Measurements from ENCODE around the gene KCNK6.

The KCNK6 gene

GRCh38 chr19:38359242-38360021 is 39.8 kb downstream of the KCNK6 start:
- H3K27me3 ChIP-seq (ENCODE audit: control insufficient read depth in 3 of 3, insufficient read depth in 3 of 3, low read depth in 1 of 3, low read length in 3 of 3) = peaks cover 0 to 50% (median 25%) of the 10 kb centered on the region in 3 experiments

GRCh38 chr19:38360351-38360750 is 40.7 kb downstream of the KCNK6 start:
- H2AFZ ChIP-seq (ENCODE audit: low read length) = no peak overlapping the region
- H3K4me3 ChIP-seq (ENCODE audit: low read length in 2 of 2) = no peak overlapping the region
- peaks cover 4% of the 10 kb centered on the region in 2 donors for H3K4me1 ChIP-seq (ENCODE audit: control insufficient read depth in 2 of 2, insufficient read depth in 1 of 2, low read depth in 1 of 2, low read length in 2 of 2)
- no peak overlapping the region for H2BK5ac ChIP-seq (ENCODE audit: low read length)
- H2BK15ac ChIP-seq (ENCODE audit: low read length) = no peak overlapping the region
- no peak for DNase-seq (ENCODE audit: low spot score)
- H3K4ac ChIP-seq (ENCODE audit: low read length) = no peak overlapping the region
- H3K9me3 ChIP-seq (replicated peaks in 1 of 2; ENCODE audit: control insufficient read depth in 2 of 2, insufficient read depth in 1 of 2, low read depth in 1 of 2, low read length in 2 of 2) = peaks cover 3 to 4% of the 10 kb centered on the region in 2 donors
- no peaks in the 10 kb centered on the region for H3K36me3 ChIP-seq (replicated peaks in 1 of 2; ENCODE audit: control insufficient read depth in 2 of 2, insufficient read depth in 2 of 2, low read length in 2 of 2)
- WGBS, 2 donors (ENCODE audit: extremely low coverage in 2 of 2, insufficient read length in 2 of 2, insufficient replicate concordance in 1 of 2) = no CpG with 5 or more reads among the region's 9 CpGs
- H4K8ac ChIP-seq (ENCODE audit: low read depth, low read length) = no peak overlapping the region
- no peak overlapping the region for H4K91ac ChIP-seq (ENCODE audit: low read depth, low read length, poor library complexity)
- no peaks in the 10 kb centered on the region for H3K79me1 ChIP-seq (ENCODE audit: low read depth, low read length)
- H2BK120ac ChIP-seq (ENCODE audit: low read depth, low read length) = no peak overlapping the region
- no peak overlapping the region for H2BK12ac ChIP-seq (ENCODE audit: low read length)
- no peak overlapping the region for H3K23ac ChIP-seq (ENCODE audit: low read depth, low read length, poor library complexity)
- no peak overlapping the region for H3K9ac ChIP-seq (ENCODE audit: low read depth, low read length, poor library complexity)
- H3K27me3 ChIP-seq (ENCODE audit: control insufficient read depth in 3 of 3, insufficient read depth in 3 of 3, low read depth in 1 of 3, low read length in 3 of 3) = peaks cover 0 to 50% (median 25%) of the 10 kb centered on the region in 3 experiments
- H3K14ac ChIP-seq (ENCODE audit: low read length) = no peak overlapping the region
- no peak overlapping the region for H3K27ac ChIP-seq (replicated peaks; ENCODE audit: low read length)
- H3K18ac ChIP-seq (ENCODE audit: low read length) = no peak overlapping the region
- H2AK5ac ChIP-seq (ENCODE audit: low read depth, low read length) = peak overlapping the region; percentile 2
- no peak overlapping the region for H3K4me2 ChIP-seq (ENCODE audit: insufficient read depth, low read length, poor library complexity, severe bottlenecking)

More at GRCh38 chr19:38359242-38360021, 39.8 kb downstream of the KCNK6 start:
- no peak overlapping the region for H3K14ac ChIP-seq (ENCODE audit: low read length)
- H3K4me2 ChIP-seq (ENCODE audit: insufficient read depth, low read length, poor library complexity, severe bottlenecking) = no peak overlapping the region
- no peak overlapping the region for H4K91ac ChIP-seq (ENCODE audit: low read depth, low read length, poor library complexity)
- no peak overlapping the region for H3K4me3 ChIP-seq (ENCODE audit: low read length in 2 of 2)
- no peak overlapping the region for H2AK5ac ChIP-seq (ENCODE audit: low read depth, low read length)
- no peak overlapping the region for H3K18ac ChIP-seq (ENCODE audit: low read length)
- no peaks in the 10 kb centered on the region for H3K36me3 ChIP-seq (replicated peaks in 1 of 2; ENCODE audit: control insufficient read depth in 2 of 2, insufficient read depth in 2 of 2, low read length in 2 of 2)
- H2AFZ ChIP-seq (ENCODE audit: low read length) = no peak overlapping the region
- no peak overlapping the region for H3K4ac ChIP-seq (ENCODE audit: low read length)
- H3K9ac ChIP-seq (ENCODE audit: low read depth, low read length, poor library complexity) = no peak overlapping the region
- DNase-seq (ENCODE audit: low spot score) = no peak
- H2BK15ac ChIP-seq (ENCODE audit: low read length) = no peak overlapping the region
- H3K27ac ChIP-seq (replicated peaks; ENCODE audit: low read length) = no peak overlapping the region
- H3K79me1 ChIP-seq (ENCODE audit: low read depth, low read length) = no peaks in the 10 kb centered on the region
- WGBS, 2 donors (ENCODE audit: extremely low coverage in 2 of 2, insufficient read length in 2 of 2, insufficient replicate concordance in 1 of 2) = no CpG with 5 or more reads among the region's 18 CpGs
- H3K9me3 ChIP-seq (replicated peaks in 1 of 2; ENCODE audit: control insufficient read depth in 2 of 2, insufficient read depth in 1 of 2, low read depth in 1 of 2, low read length in 2 of 2) = peaks cover 0 to 4% of the 10 kb centered on the region in 2 donors
- no peak overlapping the region for H2BK5ac ChIP-seq (ENCODE audit: low read length)
- peak overlapping the region; percentile 3 for H3K23ac ChIP-seq (ENCODE audit: low read depth, low read length, poor library complexity)
- no peak overlapping the region for H2BK120ac ChIP-seq (ENCODE audit: low read depth, low read length)
- no peak overlapping the region for H4K8ac ChIP-seq (ENCODE audit: low read depth, low read length)
- H2BK12ac ChIP-seq (ENCODE audit: low read length) = no peak overlapping the region
- peaks cover 4% of the 10 kb centered on the region in 2 donors for H3K4me1 ChIP-seq (ENCODE audit: control insufficient read depth in 2 of 2, insufficient read depth in 1 of 2, low read depth in 1 of 2, low read length in 2 of 2)

GRCh38 chr19:38360839-38361631 is 41.4 kb downstream of the KCNK6 start:
- H2AFZ ChIP-seq (ENCODE audit: low read length) = peak overlapping the region; percentile 98
- no peak overlapping the region for H3K4ac ChIP-seq (ENCODE audit: low read length)
- no peak overlapping the region for H2BK15ac ChIP-seq (ENCODE audit: low read length)
- peak overlapping the region; percentile 97 for H3K4me2 ChIP-seq (ENCODE audit: insufficient read depth, low read length, poor library complexity, severe bottlenecking)
- H2AK5ac ChIP-seq (ENCODE audit: low read depth, low read length) = peak overlapping the region; percentile 69
- WGBS, 2 donors (ENCODE audit: extremely low coverage in 2 of 2, insufficient read length in 2 of 2, insufficient replicate concordance in 1 of 2) = no CpG with 5 or more reads among the region's 23 CpGs
- no peak overlapping the region for H2BK5ac ChIP-seq (ENCODE audit: low read length)
- peak overlapping the region; percentile 77 for H3K9ac ChIP-seq (ENCODE audit: low read depth, low read length, poor library complexity)
- H3K23ac ChIP-seq (ENCODE audit: low read depth, low read length, poor library complexity) = peak overlapping the region; percentile 93
- H3K18ac ChIP-seq (ENCODE audit: low read length) = peak overlapping the region; percentile 88
- H2BK12ac ChIP-seq (ENCODE audit: low read length) = peak overlapping the region; percentile 7
- H4K91ac ChIP-seq (ENCODE audit: low read depth, low read length, poor library complexity) = no peak overlapping the region
- H3K4me3 ChIP-seq (ENCODE audit: low read length in 2 of 2) = peak overlapping the region; percentile 51 to 80
- H3K14ac ChIP-seq (ENCODE audit: low read length) = peak overlapping the region; percentile 75
- H3K27ac ChIP-seq (replicated peaks; ENCODE audit: low read length) = no peak overlapping the region
- no peaks in the 10 kb centered on the region for H3K36me3 ChIP-seq (replicated peaks in 1 of 2; ENCODE audit: control insufficient read depth in 2 of 2, insufficient read depth in 2 of 2, low read length in 2 of 2)
- peaks cover 3 to 4% of the 10 kb centered on the region in 2 donors for H3K9me3 ChIP-seq (replicated peaks in 1 of 2; ENCODE audit: control insufficient read depth in 2 of 2, insufficient read depth in 1 of 2, low read depth in 1 of 2, low read length in 2 of 2)
- DNase-seq (ENCODE audit: low spot score) = no peak
- H2BK120ac ChIP-seq (ENCODE audit: low read depth, low read length) = no peak overlapping the region
- H3K27me3 ChIP-seq (ENCODE audit: control insufficient read depth in 3 of 3, insufficient read depth in 3 of 3, low read depth in 1 of 3, low read length in 3 of 3) = peaks cover 0 to 49% (median 25%) of the 10 kb centered on the region in 3 experiments
- no peak overlapping the region for H4K8ac ChIP-seq (ENCODE audit: low read depth, low read length)
- H3K79me1 ChIP-seq (ENCODE audit: low read depth, low read length) = no peaks in the 10 kb centered on the region
- H3K4me1 ChIP-seq (ENCODE audit: control insufficient read depth in 2 of 2, insufficient read depth in 1 of 2, low read depth in 1 of 2, low read length in 2 of 2) = peaks cover 4% of the 10 kb centered on the region in 2 donors

- peaks cover 3 to 4% of the 10 kb centered on the region in 2 donors for H3K9me3 ChIP-seq (replicated peaks in 1 of 2; ENCODE audit: control insufficient read depth in 2 of 2, insufficient read depth in 1 of 2, low read depth in 1 of 2, low read length in 2 of 2)
- DNase-seq (ENCODE audit: low spot score) = peak; percentile 88
- peak overlapping the region; percentile 7 for H2BK12ac ChIP-seq (ENCODE audit: low read length)
- no CpG with 5 or more reads among the region's 37 CpGs for WGBS, 2 donors (ENCODE audit: extremely low coverage in 2 of 2, insufficient read length in 2 of 2, insufficient replicate concordance in 1 of 2)
- H3K27me3 ChIP-seq (ENCODE audit: control insufficient read depth in 3 of 3, insufficient read depth in 3 of 3, low read depth in 1 of 3, low read length in 3 of 3) = peaks cover 0 to 43% (median 22%) of the 10 kb centered on the region in 3 experiments
- H3K4ac ChIP-seq (ENCODE audit: low read length) = peak overlapping the region; percentile 23
- peak overlapping the region; percentile 51 to 88 for H3K4me3 ChIP-seq (ENCODE audit: low read length in 2 of 2)
- no peak overlapping the region for H4K8ac ChIP-seq (ENCODE audit: low read depth, low read length)
- H3K14ac ChIP-seq (ENCODE audit: low read length) = peak overlapping the region; percentile 75
- H2AK5ac ChIP-seq (ENCODE audit: low read depth, low read length) = peak overlapping the region; percentile 69
- H3K4me1 ChIP-seq (ENCODE audit: control insufficient read depth in 2 of 2, insufficient read depth in 1 of 2, low read depth in 1 of 2, low read length in 2 of 2) = peaks cover 4% of the 10 kb centered on the region in 2 donors
- no peak overlapping the region for H3K27ac ChIP-seq (replicated peaks; ENCODE audit: low read length)
- H3K79me1 ChIP-seq (ENCODE audit: low read depth, low read length) = no peaks in the 10 kb centered on the region
- no peak overlapping the region for H2BK5ac ChIP-seq (ENCODE audit: low read length)
- no peak overlapping the region for H4K91ac ChIP-seq (ENCODE audit: low read depth, low read length, poor library complexity)
- H3K36me3 ChIP-seq (replicated peaks in 1 of 2; ENCODE audit: control insufficient read depth in 2 of 2, insufficient read depth in 2 of 2, low read length in 2 of 2) = no peaks in the 10 kb centered on the region
- peak overlapping the region; percentile 98 for H2AFZ ChIP-seq (ENCODE audit: low read length)
- H3K9ac ChIP-seq (ENCODE audit: low read depth, low read length, poor library complexity) = peak overlapping the region; percentile 77
- peak overlapping the region; percentile 88 for H3K18ac ChIP-seq (ENCODE audit: low read length)
- H2BK120ac ChIP-seq (ENCODE audit: low read depth, low read length) = no peak overlapping the region
- H2BK15ac ChIP-seq (ENCODE audit: low read length) = no peak overlapping the region
- H3K4me2 ChIP-seq (ENCODE audit: insufficient read depth, low read length, poor library complexity, severe bottlenecking) = peak overlapping the region; percentile 97
- peak overlapping the region; percentile 93 for H3K23ac ChIP-seq (ENCODE audit: low read depth, low read length, poor library complexity)
Observed at GRCh38 chr19:38361633-38362075, 42.0 kb downstream of the KCNK6 start.
